Measurements from ENCODE around the gene CTTNBP2NL. TPM values are rescaled to one million over a fixed set of nuclear protein-coding genes. Genes with fewer than 3 reads are reported as not detected.
A peak's percentile ranks its signal among the peaks of the same experiment; 100 is the strongest.

Gene CTTNBP2NL
- total and polyA plus RNA-seq, 2 experiments from 2014 or later: 19.2 to 38.4 TPM

DNA sequence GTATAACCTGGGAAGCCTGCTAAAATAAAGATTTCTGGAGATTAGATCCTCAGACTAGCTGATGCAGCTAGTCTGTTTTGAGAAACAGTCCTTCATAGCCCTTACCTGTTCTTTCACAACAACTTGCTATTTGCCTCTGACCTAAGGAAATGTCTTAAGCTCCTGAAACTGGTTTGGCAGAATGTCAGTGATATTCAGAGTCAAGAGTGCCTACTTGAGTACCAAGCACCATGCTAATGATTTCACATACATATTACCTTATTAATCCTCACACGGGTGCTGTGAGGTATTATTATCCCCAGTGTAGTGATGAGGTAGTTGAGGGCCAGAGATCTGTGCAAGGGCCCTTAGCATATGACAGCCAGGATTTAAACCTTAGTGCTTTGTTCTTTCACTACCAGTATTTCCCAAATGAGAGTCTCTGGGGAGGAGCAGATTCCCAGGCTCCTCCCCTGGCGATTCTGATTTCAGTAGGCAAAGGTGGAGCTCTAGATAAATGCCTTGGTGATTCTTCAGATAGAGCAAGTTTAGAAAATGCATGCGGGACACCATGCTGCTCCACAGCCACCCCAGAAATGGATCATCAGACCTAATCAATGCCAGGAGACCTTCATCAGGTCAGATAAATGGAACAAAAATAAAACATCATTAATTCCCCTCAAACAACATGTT is 65.3 kb downstream of the CTTNBP2NL start:
- WGBS, 2 experiments (ENCODE audit: low coverage in 1 of 2, low lambda C conversion rate in 2 of 2, missing lambda C conversion rate in 2 of 2): 65 to 69% methylated on average over 3 of the region's 3 CpGs
- Histone ChIP-seq H3K4me1 (ENCODE audit: insufficient read depth) (peaks cover 27% of the 10 kb centered on the region), H4K20me1 (ENCODE audit: insufficient read depth) (no peaks in the 10 kb centered on the region), H3K9me2 (ENCODE audit: insufficient read depth) (no peaks in the 10 kb centered on the region), H3K4me3 (no peak overlapping the region), H2AFZ (no peak overlapping the region), H3K9me3 (ENCODE audit: low read depth) (no peaks in the 10 kb centered on the region), H3K79me2 (ENCODE audit: insufficient read depth) (peaks cover 31% of the 10 kb centered on the region), H3K36me3 (ENCODE audit: low read depth) (peaks cover 28% of the 10 kb centered on the region), H3K9ac (peak overlapping the region; percentile 5; the same call in 1 of the 2 replicates), H3K4me2 (ENCODE audit: unreplicated experiment) (no peak overlapping the region), H3K27me3 (replicated peaks; ENCODE audit: insufficient read depth) (no peaks in the 10 kb centered on the region), H3F3A (ENCODE audit: insufficient read depth) (peaks cover 42% of the 10 kb centered on the region), H3K27ac (no peak overlapping the region)
- DNase-seq: peak; percentile 17
- in situ Hi-C loops (cut with MboI): loop anchor here (10.0 kb wide), 1 partner anchor 67 kb away; the partner anchor contains the start of gene CTTNBP2NL
- no peak for TF ChIP-seq EZH2 (IDR thresholded peaks at IDR 0.05; ENCODE audit: insufficient read depth, poor library complexity, severe bottlenecking)

DNA sequence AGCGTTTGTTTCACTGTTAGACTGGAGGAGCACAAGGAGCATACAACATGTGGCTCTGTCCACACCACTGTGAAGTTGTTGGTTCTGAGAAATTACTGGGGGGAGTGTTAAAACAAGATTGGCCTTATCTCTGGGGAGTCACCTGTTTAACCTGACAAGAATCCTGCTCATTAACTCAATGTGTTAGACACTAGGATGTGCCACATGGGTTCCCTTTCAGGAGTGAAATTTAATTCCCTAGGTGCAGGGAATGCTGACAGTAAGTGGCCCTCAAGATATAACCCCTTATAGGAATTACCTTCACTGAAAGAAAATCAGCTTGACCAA is 66.9 kb downstream of the CTTNBP2NL start:
- in situ Hi-C loops (cut with MboI): loop anchor here (10.0 kb wide), 1 partner anchor 68 kb away; the partner anchor contains the start of gene CTTNBP2NL
- Histone ChIP-seq H4K20me1 (ENCODE audit: insufficient read depth) (no peaks in the 10 kb centered on the region), H2AFZ (no peak overlapping the region), H3K4me3 (no peak overlapping the region), H3K27ac (no peak overlapping the region), H3K4me2 (ENCODE audit: unreplicated experiment) (no peak overlapping the region), H3K9me2 (ENCODE audit: insufficient read depth) (no peaks in the 10 kb centered on the region), H3F3A (ENCODE audit: insufficient read depth) (peaks cover 41% of the 10 kb centered on the region), H3K27me3 (replicated peaks; ENCODE audit: insufficient read depth) (no peaks in the 10 kb centered on the region), H3K9me3 (ENCODE audit: low read depth) (no peaks in the 10 kb centered on the region), H3K4me1 (ENCODE audit: insufficient read depth) (peaks cover 24% of the 10 kb centered on the region), H3K79me2 (ENCODE audit: insufficient read depth) (peaks cover 31% of the 10 kb centered on the region), H3K36me3 (ENCODE audit: low read depth) (peaks cover 13% of the 10 kb centered on the region), H3K9ac (no peak overlapping the region)
- 65 to 68% methylated on average over 1 of the region's 1 CpG for WGBS, 2 experiments (ENCODE audit: low coverage in 1 of 2, low lambda C conversion rate in 2 of 2, missing lambda C conversion rate in 2 of 2)
- DNase-seq: no peak
- no peak for TF ChIP-seq EZH2phosphoT487 (IDR thresholded peaks at IDR 0.05; ENCODE audit: insufficient read depth, low read depth)
- no peak for TF ChIP-seq EZH2 (IDR thresholded peaks at IDR 0.05; ENCODE audit: insufficient read depth, poor library complexity, severe bottlenecking)

DNA sequence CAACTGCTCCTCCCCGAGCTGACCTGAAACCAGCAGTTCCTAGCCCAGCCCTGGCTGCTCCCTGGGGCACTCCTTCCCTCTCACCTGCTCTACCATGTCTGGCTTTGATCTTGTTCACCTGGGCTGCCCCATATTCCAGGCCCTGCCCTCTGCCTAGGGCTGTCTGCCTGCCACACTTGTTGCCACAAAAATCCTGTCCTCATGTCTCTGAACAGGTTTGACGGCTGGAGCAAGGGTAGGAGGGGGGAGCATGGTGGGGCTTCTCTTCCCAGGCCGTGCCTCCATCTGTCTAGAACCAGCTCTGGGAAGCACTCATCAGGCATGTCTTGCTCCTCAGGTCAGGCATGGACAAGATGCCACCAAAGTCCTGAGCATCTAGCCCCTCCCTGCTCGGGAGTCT is 68.5 kb downstream of the CTTNBP2NL start:
- Histone ChIP-seq H3F3A (ENCODE audit: insufficient read depth) (peaks cover 35% of the 10 kb centered on the region), H3K9me2 (ENCODE audit: insufficient read depth) (no peaks in the 10 kb centered on the region), H3K9ac (no peak overlapping the region), H4K20me1 (ENCODE audit: insufficient read depth) (no peaks in the 10 kb centered on the region), H3K4me2 (ENCODE audit: unreplicated experiment) (no peak overlapping the region), H3K9me3 (ENCODE audit: low read depth) (no peaks in the 10 kb centered on the region), H3K79me2 (ENCODE audit: insufficient read depth) (peaks cover 20% of the 10 kb centered on the region), H3K36me3 (ENCODE audit: low read depth) (no peaks in the 10 kb centered on the region; the same call in 1 of the 2 replicates), H3K27ac (no peak overlapping the region), H2AFZ (no peak overlapping the region), H3K4me1 (ENCODE audit: insufficient read depth) (peaks cover 23% of the 10 kb centered on the region), H3K4me3 (no peak overlapping the region), H3K27me3 (replicated peaks; ENCODE audit: insufficient read depth) (no peaks in the 10 kb centered on the region)
- TF ChIP-seq EZH2 (IDR thresholded peaks at IDR 0.05; ENCODE audit: insufficient read depth, poor library complexity, severe bottlenecking): no peak
- no peak for TF ChIP-seq EZH2phosphoT487 (IDR thresholded peaks at IDR 0.05; ENCODE audit: insufficient read depth, low read depth)
- in situ Hi-C loops (cut with MboI): loop anchor here (10.0 kb wide), 1 partner anchor 70 kb away; the partner anchor contains the start of gene CTTNBP2NL
- DNase-seq: no peak
- WGBS, 2 experiments (ENCODE audit: low coverage in 1 of 2, low lambda C conversion rate in 2 of 2, missing lambda C conversion rate in 2 of 2): 54 to 60% methylated on average over 4 of the region's 4 CpGs

DNA sequence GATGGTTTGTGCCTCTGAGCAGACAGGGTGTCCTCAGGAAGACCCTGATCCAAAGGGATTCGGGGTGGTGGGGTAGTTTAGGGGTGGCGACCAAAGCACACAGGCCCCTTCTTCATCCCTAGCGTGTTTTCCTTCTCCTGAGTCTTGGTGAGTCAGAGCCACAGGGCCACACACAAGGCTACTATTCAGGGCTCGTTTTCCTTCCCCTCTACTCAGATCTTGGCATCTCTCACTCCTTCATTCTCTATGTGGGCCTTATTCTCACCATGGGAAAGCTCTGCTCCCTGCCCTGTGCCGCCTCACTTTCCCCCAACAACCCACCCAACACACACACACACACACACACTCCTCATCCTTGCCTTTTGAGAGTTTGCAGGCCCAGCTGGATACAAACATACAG is 69.1 kb downstream of the CTTNBP2NL start:
- Histone ChIP-seq H3K79me2 (ENCODE audit: insufficient read depth) (peaks cover 13% of the 10 kb centered on the region; the same call in 1 of the 2 replicates), H3K27ac (peak overlapping the region; percentile 60), H3K9me3 (ENCODE audit: low read depth) (no peaks in the 10 kb centered on the region), H3K4me3 (no peak overlapping the region), H2AFZ (peak overlapping the region; percentile 89), H3K9me2 (ENCODE audit: insufficient read depth) (no peaks in the 10 kb centered on the region), H3K4me2 (ENCODE audit: unreplicated experiment) (peak overlapping the region; percentile 86), H3F3A (ENCODE audit: insufficient read depth) (peaks cover 28% of the 10 kb centered on the region), H3K9ac (peak overlapping the region; percentile 77; the same call in 1 of the 2 replicates), H3K36me3 (ENCODE audit: low read depth) (no peaks in the 10 kb centered on the region), H3K4me1 (ENCODE audit: insufficient read depth) (peaks cover 23% of the 10 kb centered on the region), H4K20me1 (ENCODE audit: insufficient read depth) (no peaks in the 10 kb centered on the region), H3K27me3 (replicated peaks; ENCODE audit: insufficient read depth) (no peaks in the 10 kb centered on the region)
- 51 to 56% methylated on average over 5 of the region's 5 CpGs for WGBS, 2 experiments (ENCODE audit: low coverage in 1 of 2, low lambda C conversion rate in 2 of 2, missing lambda C conversion rate in 2 of 2)
- DNase-seq: peak; percentile 63
- in situ Hi-C loops (cut with MboI): loop anchor here (10.0 kb wide), 1 partner anchor 70 kb away; the partner anchor contains the start of gene CTTNBP2NL
- TF ChIP-seq EZH2 (IDR thresholded peaks at IDR 0.05; ENCODE audit: insufficient read depth, poor library complexity, severe bottlenecking): no peak
- TF ChIP-seq EZH2phosphoT487 (IDR thresholded peaks at IDR 0.05; ENCODE audit: insufficient read depth, low read depth): no peak

All from GM23248 (cell line).